NCI-H2227 (cell line): Measurements from ENCODE around the gene ST6GAL1.
"Not testable (repeated sequence)": the region's sequence is repeated elsewhere in the genome, so short reads cannot be mapped to it uniquely, and the experiment has no call there.

Source experiments
- DNase-seq: peaks from one replicate; lab custom pipeline; 2025; ENCODE audit not compliant: unreplicated experiment; lab: John Stamatoyannopoulos, UW

The ST6GAL1 gene

GRCh38 chr3:186966406-186966805, 36.1 kb downstream of the ST6GAL1 start:
- DNase-seq: no peak

DNA sequence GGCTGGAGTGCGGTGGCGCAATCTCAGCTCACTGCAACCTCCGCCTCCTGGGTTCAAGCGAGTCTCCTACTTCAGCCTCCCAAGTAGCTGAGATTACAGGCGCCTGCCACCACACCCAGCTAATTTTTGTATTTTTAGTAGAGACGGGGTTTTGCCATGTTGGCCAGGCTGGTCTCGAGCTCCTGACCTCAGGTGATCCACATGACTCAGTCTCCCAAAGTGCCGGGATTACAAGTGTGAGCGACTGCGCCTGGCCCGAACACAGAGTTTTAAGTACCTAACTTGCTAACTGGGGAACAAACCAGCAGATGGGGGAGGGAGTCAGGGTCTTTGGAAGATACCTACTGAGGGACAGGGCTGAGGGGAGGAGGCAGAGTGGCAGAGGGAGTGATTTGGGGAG, 36.9 kb downstream of the ST6GAL1 start:
- not testable (repeated sequence) for DNase-seq

DNA sequence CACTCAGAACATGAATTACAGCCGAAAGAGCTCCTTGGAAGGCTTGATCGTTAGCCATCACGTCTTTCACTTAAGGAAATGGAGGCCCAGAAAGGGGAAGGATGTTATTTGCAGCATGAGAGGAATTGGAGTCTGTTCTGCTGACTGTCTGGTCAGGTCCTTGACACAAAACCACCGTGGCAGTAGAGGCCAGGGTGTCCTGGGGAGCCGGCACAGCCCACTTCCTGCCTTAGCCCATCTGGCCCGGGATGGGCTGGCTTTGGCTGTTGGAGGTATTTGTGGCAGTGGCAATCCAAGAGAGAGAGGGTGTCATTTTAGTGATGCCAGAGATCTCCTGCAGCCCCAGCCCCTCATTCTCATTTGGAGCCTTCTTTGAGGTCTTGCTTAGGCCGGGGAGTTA, 37.4 kb downstream of the ST6GAL1 start:
- no peak for DNase-seq

DNA sequence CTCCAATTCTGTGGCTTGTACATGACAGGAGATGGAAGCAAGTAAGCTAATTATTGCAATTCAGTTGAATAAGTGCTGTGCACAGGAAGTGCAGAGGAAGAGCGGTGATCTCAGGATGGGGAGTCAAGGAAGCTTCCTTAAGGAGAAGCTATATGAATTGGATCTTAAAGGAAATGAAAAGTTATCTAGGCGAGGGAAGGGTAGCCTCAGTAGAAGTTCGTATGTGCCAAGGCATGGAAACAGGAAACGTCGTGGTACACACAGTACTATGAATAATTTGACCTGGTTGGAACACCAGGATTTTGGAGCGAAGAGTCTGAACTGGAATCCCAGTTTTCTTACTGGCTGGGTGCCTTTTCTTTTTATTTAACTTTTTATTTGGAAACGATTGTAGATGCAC, 39.3 kb downstream of the ST6GAL1 start:
- no peak for DNase-seq

GRCh38 chr3:186971106-186971505, 40.8 kb downstream of the ST6GAL1 start:
- DNase-seq: not testable (repeated sequence)

GRCh38 chr3:186971578-186971977, 41.3 kb downstream of the ST6GAL1 start:
- DNase-seq: no peak

GRCh38 chr3:186973702-186974101, 43.4 kb downstream of the ST6GAL1 start:
- no peak for DNase-seq

DNA sequence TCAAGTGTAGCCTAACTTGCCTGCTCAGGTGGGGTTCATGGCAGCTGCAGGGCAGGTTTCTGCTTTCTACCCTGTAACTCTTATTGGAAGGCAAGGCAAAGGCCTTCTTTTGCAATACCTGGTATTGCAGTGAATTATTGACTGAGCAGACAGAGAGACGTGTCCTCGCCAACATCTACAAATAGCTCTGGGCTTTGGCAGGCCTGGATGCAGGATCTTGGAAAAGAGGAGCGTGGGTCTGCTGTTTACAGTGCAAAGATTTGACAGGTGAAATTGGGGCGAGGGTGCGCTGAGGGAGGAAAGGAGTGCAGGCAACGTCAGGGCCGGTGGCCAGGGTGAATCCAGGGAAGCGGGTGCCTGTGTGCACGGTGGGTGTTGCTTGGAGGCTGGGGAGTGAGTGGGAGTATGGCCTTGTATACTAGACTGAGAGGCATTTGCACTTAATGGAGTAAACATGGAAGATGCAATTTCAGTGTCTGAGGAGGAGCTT, 44.5 kb downstream of the ST6GAL1 start:
- no peak for DNase-seq

DNA sequence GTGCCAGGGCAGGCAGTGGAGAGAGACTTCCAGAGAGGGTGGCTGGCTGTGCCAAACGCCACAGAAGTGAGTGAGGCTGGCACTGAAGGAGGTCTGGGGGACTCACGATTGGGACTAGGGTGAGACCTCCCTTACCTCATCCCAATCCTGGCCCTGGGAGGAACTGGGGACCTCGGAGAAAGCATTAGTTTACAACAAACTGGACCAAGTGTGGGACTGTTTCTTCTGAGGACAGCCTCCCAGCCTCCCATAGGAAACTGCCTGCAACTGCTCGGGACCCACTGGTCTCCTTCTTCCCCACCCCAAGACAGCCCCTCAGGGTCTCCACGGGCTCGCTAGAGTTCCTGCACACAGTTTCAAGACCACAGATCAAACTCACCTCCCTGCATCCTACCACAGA, 45.4 kb downstream of the ST6GAL1 start:
- DNase-seq: no peak

DNA sequence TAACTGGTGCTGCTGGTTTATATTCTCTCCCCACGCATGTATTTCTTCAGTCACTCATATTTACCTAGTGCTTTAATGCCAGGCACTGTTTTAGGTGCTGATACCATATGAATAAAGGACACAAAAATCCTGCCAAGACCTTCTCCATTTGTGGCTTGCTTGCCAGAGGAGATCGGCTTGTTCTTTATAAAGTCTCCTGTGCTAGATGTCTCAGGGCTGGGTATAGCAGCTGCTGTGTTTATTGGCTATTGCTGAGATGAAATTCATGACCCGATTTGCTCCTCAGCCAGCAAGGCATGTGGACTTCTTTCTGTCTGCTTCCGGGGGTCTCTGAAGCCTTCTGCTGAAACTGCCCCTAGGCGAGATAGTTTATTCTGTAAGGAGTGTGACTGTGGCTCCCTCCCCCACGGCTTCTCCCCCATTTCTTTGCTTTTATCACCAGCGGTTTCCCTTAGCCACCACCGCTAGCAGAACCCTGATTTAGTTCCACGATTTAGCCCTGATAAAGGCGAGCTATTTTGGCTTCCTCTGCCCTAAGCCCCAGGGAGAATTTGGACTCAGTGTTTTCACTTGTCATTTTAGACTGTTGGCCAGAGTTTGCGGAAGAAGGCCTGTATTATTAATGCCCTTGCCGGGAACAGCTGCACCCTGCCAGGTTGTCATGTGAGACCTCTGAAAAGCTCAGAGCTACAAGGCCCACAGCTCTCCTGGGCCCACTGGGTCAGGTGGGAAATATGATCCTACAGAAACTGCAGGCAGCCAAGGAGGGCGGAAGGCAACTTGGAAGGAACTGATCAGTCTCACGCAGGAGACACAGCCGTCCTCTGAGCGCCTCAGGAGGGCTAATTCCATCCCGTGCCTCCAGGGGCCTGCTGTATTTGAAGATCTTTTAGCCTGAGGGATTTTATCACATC, 46.8 kb downstream of the ST6GAL1 start:
- no peak for DNase-seq

- DNase-seq: no peak
Observed at GRCh38 chr3:186978712-186979111, 48.4 kb downstream of the ST6GAL1 start.

DNA sequence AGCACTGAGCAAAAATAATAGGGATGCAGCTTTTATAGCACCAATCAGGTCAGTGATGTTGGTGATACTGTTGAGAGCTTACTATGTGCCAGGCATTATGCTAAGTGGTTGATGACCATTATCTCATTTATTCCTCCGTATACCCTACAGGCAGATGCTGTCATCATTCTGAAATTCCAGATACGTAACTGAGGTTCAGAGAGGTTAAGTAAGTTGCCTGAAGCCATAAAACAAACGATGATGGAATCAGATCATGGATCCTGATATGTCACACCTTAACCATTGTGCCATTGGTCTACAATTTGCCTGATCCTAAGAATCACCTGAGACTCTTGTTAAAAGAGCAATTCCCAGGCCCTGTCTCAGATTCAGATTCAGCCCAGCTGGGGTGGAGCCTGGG, 49.5 kb downstream of the ST6GAL1 start:
- no peak for DNase-seq

DNA sequence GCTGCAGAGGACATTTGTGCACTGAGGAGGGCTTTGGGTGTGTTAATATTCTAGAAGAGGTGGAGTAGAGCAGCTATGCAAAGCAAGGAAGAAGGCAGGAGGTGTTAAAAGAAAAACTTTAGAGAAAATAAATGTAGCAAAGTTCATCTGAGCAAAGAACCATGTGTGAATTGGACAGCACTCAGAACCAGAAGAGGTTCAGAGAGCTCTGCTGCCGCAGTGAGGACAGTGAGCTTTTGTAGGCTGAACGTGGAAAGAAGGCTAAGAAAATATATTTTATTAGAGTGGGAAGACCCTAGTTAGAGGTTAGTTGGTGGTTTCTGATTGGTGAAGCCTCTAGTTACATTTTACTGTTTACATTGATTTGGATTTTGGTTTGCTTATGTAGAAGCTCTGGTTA, 50.7 kb downstream of the ST6GAL1 start:
- DNase-seq: no peak

DNA sequence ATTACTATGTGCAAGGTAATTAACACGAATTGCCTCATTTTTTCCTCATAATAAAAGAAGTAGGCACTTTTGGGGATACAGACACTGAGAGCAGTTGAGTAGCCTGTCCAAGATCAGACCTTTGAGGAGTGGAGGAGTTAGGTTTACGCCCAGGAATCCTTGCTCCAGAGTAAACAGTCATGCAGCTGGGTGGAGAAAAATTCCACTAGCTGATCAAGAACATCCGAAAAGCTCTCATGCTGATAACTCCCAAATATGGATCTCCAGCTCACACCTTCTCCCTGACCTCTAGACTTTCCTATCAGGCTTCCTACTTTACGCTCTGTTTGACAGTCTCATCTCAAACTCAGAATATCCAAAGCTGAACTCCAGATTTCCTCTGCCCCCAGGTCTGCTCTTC, 53.3 kb downstream of the ST6GAL1 start:
- no peak for DNase-seq

- DNase-seq: no peak
Observed at GRCh38 chr3:186984064-186984463, 53.7 kb downstream of the ST6GAL1 start.

- no peak for DNase-seq
Observed at GRCh38 chr3:186985661-186986364, 55.5 kb downstream of the ST6GAL1 start.

GRCh38 chr3:186986406-186986805, 56.1 kb downstream of the ST6GAL1 start:
- DNase-seq: no peak

- DNase-seq: no peak
Observed at GRCh38 chr3:186986816-186987215, 56.5 kb downstream of the ST6GAL1 start.

DNA sequence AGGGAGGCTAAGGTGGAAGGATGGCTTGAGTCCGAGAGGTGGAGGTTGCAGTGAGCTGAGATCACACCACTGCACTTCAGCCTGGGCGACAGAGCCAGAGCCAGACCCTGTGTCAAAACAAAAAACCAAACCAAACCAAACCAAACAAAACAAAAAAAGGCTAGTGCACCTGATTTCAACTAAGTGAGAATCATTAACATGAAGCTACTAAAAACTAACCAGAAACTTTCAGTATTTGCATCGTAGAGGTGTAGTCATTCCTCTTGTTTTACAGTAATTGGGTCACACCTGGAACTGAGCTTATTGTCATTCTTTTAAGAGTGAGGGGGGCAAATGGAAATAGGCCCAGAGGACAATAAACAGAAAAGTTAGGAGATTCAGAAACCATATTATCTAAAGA, 58.5 kb downstream of the ST6GAL1 start:
- DNase-seq: no peak

DNA sequence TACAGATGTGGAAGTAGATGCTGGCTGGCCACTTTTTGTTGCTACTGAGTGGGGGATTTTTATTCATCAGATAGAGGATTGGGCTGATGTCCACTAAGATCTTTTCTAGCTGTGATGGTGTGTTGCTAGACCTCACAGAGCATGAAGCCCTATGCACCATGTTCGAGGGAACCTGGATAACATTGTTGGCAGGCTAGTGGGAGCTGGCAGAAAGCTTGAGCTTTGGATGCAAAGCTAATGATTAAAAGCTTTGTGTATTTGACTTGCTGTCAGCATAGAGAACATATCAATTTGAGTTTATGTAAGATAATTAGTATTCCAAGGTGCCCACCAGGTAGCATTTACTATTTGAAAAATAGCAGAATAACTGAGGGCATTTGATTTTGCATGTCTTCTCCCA, 59.1 kb downstream of the ST6GAL1 start:
- no peak for DNase-seq

GRCh38 chr3:186990277-186990676, 60.0 kb downstream of the ST6GAL1 start:
- no peak for DNase-seq

GRCh38 chr3:186990878-186991308, 60.6 kb downstream of the ST6GAL1 start:
- DNase-seq: no peak
